Peyer's patch (tissue), 4 donors: Measurements from ENCODE around the gene TSHZ3. TPM values are rescaled to one million over a fixed set of nuclear protein-coding genes. Genes with fewer than 3 reads are reported as not detected.

Experiments used
- DNase-seq, 3 donors: peaks; one replicate each; pipeline ENCODE4 v3.0.0-alpha.2; 2017 to 2019
- H3K27ac ChIP-seq, 4 donors: fragments of 200-600 bp; sonication (generic); one replicate each; pipeline ENCODE4 v1.5.1; 2016 to 2019
- H3K27me3 ChIP-seq, 2 donors: fragments of 200-600 bp; sonication (generic); one replicate each; pipeline ENCODE4 v1.5.1; 2019
- H3K36me3 ChIP-seq, 3 donors: fragments of 200-600 bp; sonication (generic); one replicate each; pipeline ENCODE4 v1.5.1; 2016 to 2019
- H3K4me1 ChIP-seq, 4 donors: fragments of 200-600 bp; sonication (generic); one replicate each; pipeline ENCODE4 v1.5.1; 2016 to 2019
- H3K4me3 ChIP-seq, 4 donors: fragments of 200-600 bp; sonication (generic); 1 replicate in 3 of 4; 2 replicates in 1 of 4; pipeline ENCODE4 v1.5.1; 2016 to 2019; ENCODE audit warnings: mild to moderate bottlenecking in 1 of 4
- H3K9me3 ChIP-seq, 4 donors: fragments of 200-600 bp; sonication (generic); one replicate each; pipeline ENCODE4 v1.5.1; 2016 to 2019; ENCODE audit warnings: mild to moderate bottlenecking in 1 of 4
- POLR2A ChIP-seq, 2 donors: fragments of 450-650 bp; IDR thresholded peaks; one replicate each; pipeline ENCODE4 v1.5.1; 2017; ENCODE audit warnings: antibody characterized with exemption in 2 of 2, mild to moderate bottlenecking in 2 of 2, moderate library complexity in 2 of 2
- total RNA-seq, 4 donors: library from RNA; depleted of rRNA; stranded (reverse); fragments of >200 nt; gene quantifications; one replicate each; pipeline ENCODE4 v1.1.0, GENCODE V29; 2016
- TF ChIP-seq, protein P1 (sequence below), 6 experiments: fragments of 450-650 bp in 4 of 6; fragments of 200-600 bp in 2 of 6; sonication (generic) in 1 of 6; IDR thresholded peaks; one replicate each; pipeline ENCODE4 v1.5.1; 2017 to 2019; ENCODE audit warnings: antibody characterized with exemption in 6 of 6, mild to moderate bottlenecking in 3 of 6, moderate library complexity in 1 of 6

TSHZ3 gene
- total RNA-seq, 4 donors from 2014 or later = 0.70 to 14.0 (median 3.0) TPM

DNA sequence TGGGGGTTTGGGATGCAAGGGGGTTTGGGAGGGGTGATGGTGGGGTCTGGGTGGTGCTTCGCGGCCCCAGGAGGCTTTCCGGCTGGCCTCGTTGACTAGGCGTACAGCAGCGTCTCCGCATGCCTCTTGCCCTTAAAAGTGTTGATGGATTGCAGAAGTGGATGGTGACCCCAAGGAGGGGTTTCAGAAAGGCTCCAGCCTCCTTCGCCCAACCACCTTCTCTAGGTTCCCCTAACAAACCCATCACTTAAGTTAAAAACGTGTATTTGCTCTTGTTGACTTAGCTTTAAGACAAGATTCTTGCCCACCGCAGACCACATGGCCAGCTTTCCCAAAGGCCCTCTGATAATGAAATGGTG is 8.1 kb upstream of the TSHZ3 start:
- Histone ChIP-seq H3K4me1 (peaks cover 0 to under 1% (median 0%) of the 10 kb centered on the region in 4 donors), H3K4me3 (no peak overlapping the region), H3K27ac (no peak overlapping the region), H3K27me3 (peaks cover 0 to 17% of the 10 kb centered on the region in 2 donors), H3K9me3 (no peaks in the 10 kb centered on the region), H3K36me3 (no peaks in the 10 kb centered on the region)
- TF ChIP-seq, protein P1, sequence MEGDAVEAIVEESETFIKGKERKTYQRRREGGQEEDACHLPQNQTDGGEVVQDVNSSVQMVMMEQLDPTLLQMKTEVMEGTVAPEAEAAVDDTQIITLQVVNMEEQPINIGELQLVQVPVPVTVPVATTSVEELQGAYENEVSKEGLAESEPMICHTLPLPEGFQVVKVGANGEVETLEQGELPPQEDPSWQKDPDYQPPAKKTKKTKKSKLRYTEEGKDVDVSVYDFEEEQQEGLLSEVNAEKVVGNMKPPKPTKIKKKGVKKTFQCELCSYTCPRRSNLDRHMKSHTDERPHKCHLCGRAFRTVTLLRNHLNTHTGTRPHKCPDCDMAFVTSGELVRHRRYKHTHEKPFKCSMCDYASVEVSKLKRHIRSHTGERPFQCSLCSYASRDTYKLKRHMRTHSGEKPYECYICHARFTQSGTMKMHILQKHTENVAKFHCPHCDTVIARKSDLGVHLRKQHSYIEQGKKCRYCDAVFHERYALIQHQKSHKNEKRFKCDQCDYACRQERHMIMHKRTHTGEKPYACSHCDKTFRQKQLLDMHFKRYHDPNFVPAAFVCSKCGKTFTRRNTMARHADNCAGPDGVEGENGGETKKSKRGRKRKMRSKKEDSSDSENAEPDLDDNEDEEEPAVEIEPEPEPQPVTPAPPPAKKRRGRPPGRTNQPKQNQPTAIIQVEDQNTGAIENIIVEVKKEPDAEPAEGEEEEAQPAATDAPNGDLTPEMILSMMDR (IDR thresholded peaks at IDR 0.05) = no peak
- TF ChIP-seq POLR2A (IDR thresholded peaks at IDR 0.05) = no peak
- no peak for DNase-seq

DNA sequence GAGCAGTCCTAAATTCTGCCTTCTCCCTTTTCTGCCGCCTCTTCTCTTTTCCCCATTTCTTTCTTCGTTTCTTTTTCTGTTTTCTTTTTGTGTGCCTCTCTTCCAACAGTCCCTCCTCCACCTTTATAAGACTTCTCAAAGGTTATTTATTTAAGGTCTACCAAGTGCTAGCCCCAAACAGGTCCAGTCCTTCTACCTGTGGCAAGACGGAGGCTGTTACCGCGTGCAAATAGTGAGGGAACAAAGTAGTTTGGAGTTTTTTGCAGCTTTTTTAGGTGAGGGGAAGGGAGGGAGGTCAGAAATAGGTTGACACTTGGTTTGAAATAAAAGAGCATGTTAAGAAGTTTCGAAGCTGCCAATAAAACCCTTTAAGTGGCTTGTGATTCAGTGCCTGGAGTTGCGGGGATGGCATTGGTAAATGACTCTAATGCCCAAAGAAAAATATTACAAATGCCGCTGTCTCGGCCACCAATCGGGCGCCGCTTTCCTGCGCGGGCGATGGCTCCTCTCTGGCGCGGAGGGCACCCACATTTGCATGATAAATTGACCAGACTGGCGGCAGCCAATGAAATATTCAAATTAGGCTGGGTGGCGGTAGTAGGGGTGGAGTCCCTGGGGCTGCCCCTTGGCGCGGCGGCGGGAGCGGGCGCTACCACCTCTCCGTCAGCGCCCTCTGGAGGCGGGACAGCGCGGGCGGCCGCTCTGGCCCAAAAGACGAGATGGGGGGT is 7.5 kb upstream of the TSHZ3 start:
- Histone ChIP-seq H3K4me3 (no peak overlapping the region), H3K4me1 (peaks cover 0 to 6% (median 1%) of the 10 kb centered on the region in 4 donors), H3K9me3 (no peaks in the 10 kb centered on the region), H3K36me3 (no peaks in the 10 kb centered on the region), H3K27ac (no peak overlapping the region), H3K27me3 (peaks cover 0 to 17% of the 10 kb centered on the region in 2 donors)
- no peak for TF ChIP-seq POLR2A (IDR thresholded peaks at IDR 0.05)
- TF ChIP-seq, protein P1 (IDR thresholded peaks at IDR 0.05) = peak in 4 of 6 experiments; percentile 17 to 33 (median 30)
- DNase-seq = peak in 1 of 3 donors; percentile 54

DNA sequence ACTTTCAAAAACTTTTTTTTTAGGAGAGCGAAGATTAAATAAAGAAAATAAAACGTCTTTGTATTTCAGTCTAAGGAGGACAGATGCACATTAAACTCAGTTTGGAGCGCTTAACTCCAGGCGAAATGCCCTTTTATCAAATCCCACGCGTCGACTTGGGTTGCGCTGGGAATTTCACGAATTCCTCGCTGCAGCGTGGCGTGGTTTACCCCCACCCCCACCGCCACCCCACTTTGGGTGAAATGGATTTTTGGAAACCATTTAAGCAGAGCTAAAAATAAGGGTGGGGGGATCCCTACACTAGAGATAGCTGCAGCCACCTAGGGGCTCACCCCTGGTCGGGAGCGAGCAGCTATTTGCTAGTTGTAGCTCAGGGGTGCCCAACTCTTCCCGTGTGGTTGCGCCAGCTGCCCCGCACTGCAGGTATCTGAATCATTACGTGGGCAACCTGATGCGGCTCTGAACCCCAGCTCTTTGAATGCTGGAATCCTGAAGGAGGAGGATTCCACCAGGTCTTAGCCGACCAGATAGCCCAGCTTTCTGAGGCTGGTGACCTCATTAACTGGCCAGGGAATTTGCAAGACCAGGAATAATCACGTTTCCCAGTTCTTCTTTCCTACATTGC is 6.5 kb upstream of the TSHZ3 start:
- Histone ChIP-seq H3K9me3 (no peaks in the 10 kb centered on the region), H3K27me3 (peaks cover 0 to 24% of the 10 kb centered on the region in 2 donors), H3K4me1 (peaks cover 0 to 14% (median 5%) of the 10 kb centered on the region in 4 donors), H3K27ac (no peak overlapping the region), H3K36me3 (no peaks in the 10 kb centered on the region), H3K4me3 (no peak overlapping the region)
- DNase-seq = peak in 1 of 3 donors; percentile 27
- TF ChIP-seq POLR2A (IDR thresholded peaks at IDR 0.05) = no peak
- TF ChIP-seq, protein P1 (IDR thresholded peaks at IDR 0.05) = no peak

DNA sequence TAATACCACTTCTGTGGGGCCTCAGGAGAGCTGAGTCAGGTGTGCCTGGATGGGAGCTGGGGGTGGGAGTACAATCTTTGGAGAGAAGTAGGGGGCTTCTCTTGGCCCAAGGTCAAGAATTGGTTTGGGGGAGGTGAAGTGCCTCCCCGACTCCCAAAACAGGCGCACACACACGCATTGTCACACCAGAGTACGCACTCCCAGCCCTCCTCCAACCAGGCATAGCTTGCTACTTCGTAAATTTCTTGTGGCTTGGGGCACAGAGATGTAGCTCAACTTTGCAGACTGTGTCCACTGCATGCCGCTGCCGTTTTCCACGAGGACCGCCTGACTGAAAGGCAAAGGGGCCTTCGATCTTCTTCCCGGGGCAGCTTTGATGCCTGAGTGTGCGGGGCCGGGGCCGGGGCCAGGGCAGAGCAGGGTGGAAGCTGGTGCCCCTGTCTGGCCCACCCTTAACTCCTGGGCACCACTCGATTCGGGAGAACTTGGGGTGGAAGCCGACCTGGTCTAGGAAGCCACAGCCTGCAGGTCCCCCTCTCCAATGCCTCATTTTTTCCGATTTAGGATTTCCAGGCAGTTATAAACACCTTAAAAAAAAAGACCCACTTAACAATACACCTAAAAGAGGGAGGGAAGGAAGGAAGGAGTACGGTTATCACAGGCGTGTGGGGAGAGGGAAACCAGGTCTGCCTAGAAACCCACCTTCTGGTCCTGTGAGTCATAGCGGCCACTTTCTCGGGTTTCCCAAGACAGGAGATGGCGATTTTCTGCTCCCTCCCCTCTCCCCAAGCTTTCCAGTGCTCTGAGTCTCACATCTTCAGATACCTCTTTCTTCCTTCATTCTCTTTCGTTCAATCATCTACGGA is 5.8 kb upstream of the TSHZ3 start:
- H3K4me1 ChIP-seq = peaks cover 0 to 17% (median 5%) of the 10 kb centered on the region in 4 donors
- no peaks in the 10 kb centered on the region for H3K36me3 ChIP-seq
- no peak for TF ChIP-seq POLR2A (IDR thresholded peaks at IDR 0.05)
- TF ChIP-seq, protein P1 (IDR thresholded peaks at IDR 0.05) = no peak
- H3K4me3 ChIP-seq = no peak overlapping the region
- peaks cover 0 to 24% of the 10 kb centered on the region in 2 donors for H3K27me3 ChIP-seq
- H3K27ac ChIP-seq = no peak overlapping the region
- no peaks in the 10 kb centered on the region for H3K9me3 ChIP-seq
- peak in 1 of 3 donors; percentile 18 for DNase-seq

DNA sequence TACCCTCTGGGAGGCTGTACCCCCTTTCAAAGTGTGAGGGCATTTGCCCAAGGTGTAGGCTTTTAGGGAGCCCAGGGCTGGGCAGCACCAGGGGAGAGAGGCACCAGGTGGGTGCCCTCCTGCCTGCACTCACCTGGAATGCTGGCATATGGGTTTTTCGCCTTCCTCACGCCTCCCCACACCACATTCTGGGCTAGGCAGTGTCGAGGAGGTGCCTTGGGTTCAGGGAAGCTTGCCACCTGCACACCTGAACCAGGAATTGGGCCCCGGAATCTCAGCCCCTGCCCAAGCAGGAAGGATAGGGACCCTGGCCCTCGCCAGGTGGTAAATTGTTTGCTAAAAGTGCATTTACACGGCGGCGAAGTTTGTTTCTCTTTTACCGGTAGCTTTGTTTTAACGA is 5.1 kb upstream of the TSHZ3 start:
- Histone ChIP-seq H3K27me3 (peaks cover 0 to 24% of the 10 kb centered on the region in 2 donors), H3K36me3 (no peaks in the 10 kb centered on the region), H3K27ac (no peak overlapping the region), H3K4me3 (no peak overlapping the region), H3K9me3 (no peaks in the 10 kb centered on the region), H3K4me1 (peaks cover 0 to 19% (median 5%) of the 10 kb centered on the region in 4 donors)
- DNase-seq = peak in 1 of 3 donors; percentile 30
- TF ChIP-seq POLR2A (IDR thresholded peaks at IDR 0.05) = no peak
- TF ChIP-seq, protein P1 (IDR thresholded peaks at IDR 0.05) = no peak
